Prostate gland (tissue), 2 donors: ENCODE results near the gene USP32.

Source experiments
- POLR2A ChIP-seq: fragments of 450-650 bp; IDR thresholded peaks from one replicate; pipeline ENCODE4 v1.6.1; 2016; ENCODE audit warnings: antibody characterized with exemption, mild to moderate bottlenecking
- POLR2AphosphoS5 ChIP-seq: sonication (generic); formaldehyde crosslinking; IDR thresholded peaks from one replicate; pipeline ENCODE4 v1.6.1; 2017; ENCODE audit warnings: antibody characterized with exemption
- TF ChIP-seq, protein P1 (sequence below), 4 experiments: fragments of 200-600 bp in 2 of 4; fragments of 450-650 bp in 2 of 4; sonication (generic) in 2 of 4; IDR thresholded peaks; 1 replicate in 3 of 4; 2 replicates in 1 of 4; pipeline ENCODE4 v1.5.1; 2016 to 2019; ENCODE audit warnings: antibody characterized with exemption in 4 of 4, mild to moderate bottlenecking in 2 of 4, moderate library complexity in 2 of 4

DNA sequence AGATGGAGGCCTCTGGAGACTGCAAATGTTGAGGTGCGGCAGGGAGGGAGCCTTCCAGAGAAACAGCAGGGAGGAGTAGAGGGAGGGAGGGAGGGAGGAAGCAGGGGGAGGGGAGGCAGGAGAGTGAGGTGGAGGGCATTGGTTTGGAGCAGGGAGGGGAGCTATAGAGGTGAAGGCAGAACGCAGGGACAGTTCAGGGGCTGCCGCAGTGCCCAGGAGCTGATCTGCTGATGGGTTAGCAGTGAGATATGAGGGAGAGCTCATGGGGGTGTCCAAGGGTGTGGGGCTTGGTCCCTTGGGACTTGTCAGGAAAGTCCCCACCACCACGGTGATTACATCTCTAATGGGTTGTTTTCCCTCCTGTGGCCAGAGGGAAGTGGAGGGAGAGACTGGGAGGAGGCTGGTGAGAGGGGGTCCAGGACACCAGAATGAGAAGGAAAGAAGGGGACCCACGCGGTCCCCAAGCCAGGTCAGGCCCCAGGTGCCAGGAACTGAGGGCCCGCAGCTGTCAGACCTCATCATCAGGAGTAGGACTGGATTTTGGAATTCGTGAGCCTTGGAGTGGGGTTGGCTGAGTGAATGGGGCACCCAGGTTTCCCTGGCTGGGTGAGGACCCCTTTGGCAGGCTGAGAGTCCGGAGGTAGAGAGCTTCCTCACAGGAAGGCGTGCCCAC is 231.0 kb downstream of the USP32 start:
- TF ChIP-seq, protein P1, sequence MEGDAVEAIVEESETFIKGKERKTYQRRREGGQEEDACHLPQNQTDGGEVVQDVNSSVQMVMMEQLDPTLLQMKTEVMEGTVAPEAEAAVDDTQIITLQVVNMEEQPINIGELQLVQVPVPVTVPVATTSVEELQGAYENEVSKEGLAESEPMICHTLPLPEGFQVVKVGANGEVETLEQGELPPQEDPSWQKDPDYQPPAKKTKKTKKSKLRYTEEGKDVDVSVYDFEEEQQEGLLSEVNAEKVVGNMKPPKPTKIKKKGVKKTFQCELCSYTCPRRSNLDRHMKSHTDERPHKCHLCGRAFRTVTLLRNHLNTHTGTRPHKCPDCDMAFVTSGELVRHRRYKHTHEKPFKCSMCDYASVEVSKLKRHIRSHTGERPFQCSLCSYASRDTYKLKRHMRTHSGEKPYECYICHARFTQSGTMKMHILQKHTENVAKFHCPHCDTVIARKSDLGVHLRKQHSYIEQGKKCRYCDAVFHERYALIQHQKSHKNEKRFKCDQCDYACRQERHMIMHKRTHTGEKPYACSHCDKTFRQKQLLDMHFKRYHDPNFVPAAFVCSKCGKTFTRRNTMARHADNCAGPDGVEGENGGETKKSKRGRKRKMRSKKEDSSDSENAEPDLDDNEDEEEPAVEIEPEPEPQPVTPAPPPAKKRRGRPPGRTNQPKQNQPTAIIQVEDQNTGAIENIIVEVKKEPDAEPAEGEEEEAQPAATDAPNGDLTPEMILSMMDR (IDR thresholded peaks at IDR 0.05): no peak
- TF ChIP-seq POLR2A (no peak), POLR2AphosphoS5 (no peak)
